Prostate gland (tissue), 2 donors: ENCODE data around the gene ZNF177. TPM values are rescaled to one million over a fixed set of nuclear protein-coding genes. Genes with fewer than 3 reads are reported as not detected.
"Not testable (repeated sequence)": the region's sequence is repeated elsewhere in the genome, so short reads cannot be mapped to it uniquely, and the experiment has no call there.

ENCODE experiments used
- DNase-seq: peaks from one replicate; pipeline ENCODE4 v3.0.0-alpha.2; 2019; ENCODE audit warnings: low spot score
- H3K27ac ChIP-seq, 2 donors: fragments of 200-600 bp; sonication (generic); 2 replicates each; pipeline ENCODE4 v1.5.1; 2017 to 2019
- H3K27me3 ChIP-seq: fragments of 200-600 bp; sonication (generic); replicated peaks from 2 replicates; pipeline ENCODE4 v1.5.1; 2019; ENCODE audit not compliant: insufficient read depth
- H3K36me3 ChIP-seq, 2 donors: fragments of 200-600 bp; sonication (generic); 1 replicate in 1 of 2; 2 replicates in 1 of 2; pipeline versions ENCODE4 v1.5.1 to v1.8.1; 2017 to 2019
- H3K4me1 ChIP-seq: fragments of 200-600 bp; sonication (generic); replicated peaks from 2 replicates; pipeline ENCODE4 v1.5.1; 2019
- H3K4me3 ChIP-seq, 2 donors: fragments of 200-600 bp; sonication (generic); 2 replicates each; pipeline ENCODE4 v1.5.1; 2017 to 2019
- H3K9me3 ChIP-seq: fragments of 200-600 bp; sonication (generic); 2 replicates; pipeline ENCODE4 v1.5.1; 2017
- POLR2A ChIP-seq: fragments of 450-650 bp; IDR thresholded peaks from one replicate; pipeline ENCODE4 v1.6.1; 2016; ENCODE audit warnings: antibody characterized with exemption, mild to moderate bottlenecking
- POLR2AphosphoS5 ChIP-seq: sonication (generic); formaldehyde crosslinking; IDR thresholded peaks from one replicate; pipeline ENCODE4 v1.6.1; 2017; ENCODE audit warnings: antibody characterized with exemption
- WGBS: methylation state at CpG from one replicate; pipeline ENCODE4 v1.1.5; 2018; 5-methylcytosine and 5-hydroxymethylcytosine counted together
- intact Hi-C: fragments of 100-400 bp; cut with DNase I; formaldehyde crosslinking; loops from one replicate; pipeline ENCODE4 v1.14.2; 2022
- total RNA-seq, 2 donors: library from RNA; depleted of rRNA; stranded (reverse); fragments of >200 nt; gene quantifications; one replicate each; pipeline ENCODE4 v1.1.0, GENCODE V29; 2016
- TF ChIP-seq, protein P1 (sequence below), 4 experiments: fragments of 200-600 bp in 2 of 4; fragments of 450-650 bp in 2 of 4; sonication (generic) in 2 of 4; IDR thresholded peaks; 1 replicate in 3 of 4; 2 replicates in 1 of 4; pipeline ENCODE4 v1.5.1; 2016 to 2019; ENCODE audit warnings: antibody characterized with exemption in 4 of 4, mild to moderate bottlenecking in 2 of 4, moderate library complexity in 2 of 4

Gene ZNF177
- 1 to 10 TPM; 7.1 to 8.1 TPM for total RNA-seq

DNA sequence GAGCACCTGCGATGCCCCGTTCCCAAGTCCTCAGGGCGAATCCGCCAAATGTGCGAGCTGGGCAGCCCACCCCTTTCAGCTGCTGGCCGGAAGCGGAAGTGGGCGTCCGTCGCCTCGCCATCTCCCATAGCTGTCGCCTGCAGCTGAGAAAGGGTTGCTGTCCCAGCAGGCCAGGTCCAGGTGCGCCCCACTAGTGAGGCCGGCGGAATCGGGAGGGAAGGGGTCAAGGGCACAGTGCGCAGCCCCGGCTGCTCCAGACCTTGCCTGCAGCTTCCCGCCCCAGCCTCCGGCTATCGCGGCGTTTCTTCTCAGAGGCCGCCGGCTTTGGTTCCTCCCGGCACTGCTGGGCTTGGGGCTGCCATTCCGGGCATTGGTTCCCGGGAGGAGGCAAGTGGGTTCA is at the start of gene ZNF177:
ZNF177 (plus strand) TSS at position 109 of the 400 bp plus-strand sequence. CDS start 15,299 bp downstream, outside the sequence.
- H3K4me1 ChIP-seq, result no peaks in the 10 kb centered on the region
- no peak for TF ChIP-seq POLR2AphosphoS5
- no peak for TF ChIP-seq POLR2A
- TF ChIP-seq, protein P1, sequence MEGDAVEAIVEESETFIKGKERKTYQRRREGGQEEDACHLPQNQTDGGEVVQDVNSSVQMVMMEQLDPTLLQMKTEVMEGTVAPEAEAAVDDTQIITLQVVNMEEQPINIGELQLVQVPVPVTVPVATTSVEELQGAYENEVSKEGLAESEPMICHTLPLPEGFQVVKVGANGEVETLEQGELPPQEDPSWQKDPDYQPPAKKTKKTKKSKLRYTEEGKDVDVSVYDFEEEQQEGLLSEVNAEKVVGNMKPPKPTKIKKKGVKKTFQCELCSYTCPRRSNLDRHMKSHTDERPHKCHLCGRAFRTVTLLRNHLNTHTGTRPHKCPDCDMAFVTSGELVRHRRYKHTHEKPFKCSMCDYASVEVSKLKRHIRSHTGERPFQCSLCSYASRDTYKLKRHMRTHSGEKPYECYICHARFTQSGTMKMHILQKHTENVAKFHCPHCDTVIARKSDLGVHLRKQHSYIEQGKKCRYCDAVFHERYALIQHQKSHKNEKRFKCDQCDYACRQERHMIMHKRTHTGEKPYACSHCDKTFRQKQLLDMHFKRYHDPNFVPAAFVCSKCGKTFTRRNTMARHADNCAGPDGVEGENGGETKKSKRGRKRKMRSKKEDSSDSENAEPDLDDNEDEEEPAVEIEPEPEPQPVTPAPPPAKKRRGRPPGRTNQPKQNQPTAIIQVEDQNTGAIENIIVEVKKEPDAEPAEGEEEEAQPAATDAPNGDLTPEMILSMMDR (IDR thresholded peaks at IDR 0.05), result no peak
- no peak for DNase-seq
- no peak within 1 kb of the TSS for H3K27ac ChIP-seq
- peak within 1 kb of the TSS in 1 of 2 donors; percentile 16 for H3K4me3 ChIP-seq
- no peaks in the 10 kb centered on the region for H3K9me3 ChIP-seq
- intact Hi-C loops, result no loop called here
- no peaks in the 10 kb centered on the region for H3K27me3 ChIP-seq
- H3K36me3 ChIP-seq, result no peaks in the 10 kb centered on the region
- WGBS, result 4% methylated on average over 25 of the region's 28 CpGs

- TF ChIP-seq POLR2A (no peak), POLR2AphosphoS5 (no peak)
- TF ChIP-seq, protein P1 (IDR thresholded peaks at IDR 0.05), result no peak
- no peak for DNase-seq
Measured at GRCh38 chr19:9313756-9314155, 49.1 kb upstream of the ZNF177 start.

GRCh38 chr19:9321338-9321737 is 41.5 kb upstream of the ZNF177 start:
- Histone ChIP-seq H3K27me3 (no peaks in the 10 kb centered on the region), H3K4me1 (no peaks in the 10 kb centered on the region), H3K36me3 (no peaks in the 10 kb centered on the region), H3K4me3 (no peak overlapping the region), H3K9me3 (peaks cover 2% of the 10 kb centered on the region), H3K27ac (no peak overlapping the region)
- WGBS, result 89% methylated on average over 20 of the region's 23 CpGs
- DNase-seq, result no peak
- intact Hi-C loops, result loop anchor here (5.0 to 10.0 kb wide), 2 partner anchors 113 to 471 kb away; partner anchors contain the start of gene ZNF266
- TF ChIP-seq POLR2AphosphoS5 (no peak), POLR2A (no peak)
- TF ChIP-seq, protein P1 (IDR thresholded peaks at IDR 0.05), result no peak

More at GRCh38 chr19:9313756-9314155, 49.1 kb upstream of the ZNF177 start:
- Histone ChIP-seq H3K4me1 (no peaks in the 10 kb centered on the region), H3K27ac (no peak overlapping the region), H3K36me3 (no peaks in the 10 kb centered on the region), H3K4me3 (no peak overlapping the region), H3K27me3 (no peaks in the 10 kb centered on the region), H3K9me3 (no peaks in the 10 kb centered on the region)
- 73% methylated on average over 4 of the region's 4 CpGs for WGBS
- intact Hi-C loops, result no loop called here

GRCh38 chr19:9321756-9322155 is 41.1 kb upstream of the ZNF177 start:
- not testable (repeated sequence) for H3K36me3 ChIP-seq, H3K27ac ChIP-seq, H3K4me1 ChIP-seq, H3K9me3 ChIP-seq, H3K4me3 ChIP-seq, H3K27me3 ChIP-seq, DNase-seq
- intact Hi-C loops, result loop anchor here (5.0 to 10.0 kb wide), 2 partner anchors 113 to 471 kb away; partner anchors contain the start of gene ZNF266
- WGBS, result 97% methylated on average over 9 of the region's 14 CpGs

DNA sequence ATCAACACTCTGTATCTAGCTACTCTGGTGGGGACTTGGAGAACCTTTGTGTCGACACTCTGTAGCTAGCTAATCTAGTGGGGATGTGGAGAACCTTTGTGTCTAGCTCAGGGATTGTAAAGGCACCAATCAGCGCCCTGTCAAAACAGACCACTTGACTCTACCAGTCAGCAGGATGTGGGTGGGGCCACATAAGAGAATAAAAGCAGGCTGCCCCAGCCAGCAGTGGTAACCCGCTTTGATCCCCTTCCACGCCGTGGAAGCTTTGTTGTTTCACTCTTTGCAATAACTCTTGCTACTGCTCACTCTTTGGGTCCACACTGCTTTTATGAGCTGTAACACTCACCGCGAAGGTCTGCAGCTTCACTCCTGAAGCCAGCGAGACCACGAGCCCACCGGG is 40.6 kb upstream of the ZNF177 start:
- H3K36me3 ChIP-seq, H3K27ac ChIP-seq, DNase-seq, H3K9me3 ChIP-seq, H3K4me1 ChIP-seq, H3K4me3 ChIP-seq, H3K27me3 ChIP-seq: not testable (repeated sequence)
- intact Hi-C loops, result loop anchor here (5.0 to 10.0 kb wide), 2 partner anchors 113 to 470 kb away; partner anchors contain the start of gene ZNF266
- 93% methylated on average over 10 of the region's 10 CpGs for WGBS

- Histone ChIP-seq H3K27ac (peak overlapping the region; percentile 78 to 85), H3K27me3 (no peaks in the 10 kb centered on the region), H3K9me3 (peaks cover 3% of the 10 kb centered on the region), H3K36me3 (no peaks in the 10 kb centered on the region), H3K4me3 (peak overlapping the region; percentile 71 to 81), H3K4me1 (no peaks in the 10 kb centered on the region)
- intact Hi-C loops, result loop anchor here (5.0 to 10.0 kb wide), 2 partner anchors 111 to 469 kb away; partner anchors contain the start of gene ZNF266
- WGBS, result 2% methylated on average over 9 of the region's 9 CpGs
- DNase-seq, result peak; percentile 44
- TF ChIP-seq POLR2AphosphoS5 (no peak), POLR2A (no peak)
- TF ChIP-seq, protein P1 (IDR thresholded peaks at IDR 0.05), result no peak
Measured at GRCh38 chr19:9323557-9323918, 39.3 kb upstream of the ZNF177 start.
